ENCODE measurements around the gene LOC128125822.

Gene LOC128125822

GRCh38 chr6:63565727-63566596 is 6.3 kb upstream of the LOC128125822 start (continued):
- TF ChIP-seq CTCF (IDR thresholded peaks at IDR 0.05 in 2 of 3, conservative IDR thresholded peaks at IDR 0.05 in 1 of 3; ENCODE audit: borderline replicate concordance in 1 of 3, insufficient read depth in 1 of 3, low read depth in 2 of 3, low read length in 2 of 3) (no peak), CBX3 (IDR thresholded peaks at IDR 0.05; ENCODE audit: low read depth) (no peak), FOSL1 (IDR thresholded peaks at IDR 0.05; ENCODE audit: low read depth) (no peak), MAX (IDR thresholded peaks at IDR 0.05) (no peak), EZH2phosphoT487 (IDR thresholded peaks at IDR 0.05; ENCODE audit: borderline replicate concordance) (no peak), SP1 (IDR thresholded peaks at IDR 0.05; ENCODE audit: low read depth) (no peak)

GRCh38 chr6:63567966-63568365 is 4.3 kb upstream of the LOC128125822 start:
- RAD21 ChIA-PET (ENCODE audit: low non-redundant PET in 1 of 2, low total read pairs in 2 of 2, uncharacterized antibody in 2 of 2, unreplicated experiment in 2 of 2) = no interaction called here
- CTCF ChIA-PET = no interaction called here
- Histone ChIP-seq H3K9me3 (ENCODE audit: control insufficient read depth in 1 of 2, insufficient read depth in 1 of 2, low read depth in 1 of 2, low read length in 2 of 2) (no peaks in the 10 kb centered on the region; a peak in 1 of 4 replicates), H3K27ac (ENCODE audit: low read depth, low read length) (no peak overlapping the region), H3K79me2 (ENCODE audit: insufficient read depth, low read length) (peaks cover 6% of the 10 kb centered on the region), H3K36me3 (ENCODE audit: control insufficient read depth in 1 of 2, insufficient read depth in 2 of 2, low read length in 2 of 2) (no peaks in the 10 kb centered on the region), H2AFZ (ENCODE audit: low read depth, low read length, poor library complexity, severe bottlenecking) (no peak overlapping the region), H3K4me3 (replicated peaks in 1 of 2; ENCODE audit: low read depth in 1 of 2, low read length in 2 of 2) (no peak overlapping the region), H4K20me1 (ENCODE audit: insufficient read depth) (no peaks in the 10 kb centered on the region), H3K4me1 (ENCODE audit: control insufficient read depth in 1 of 2, insufficient read depth in 2 of 2, low read length in 2 of 2) (peaks cover 21 to 48% of the 10 kb centered on the region in 2 experiments), H3K27me3 (ENCODE audit: insufficient read depth, low read length) (no peaks in the 10 kb centered on the region), H3K9ac (ENCODE audit: low read length) (no peak overlapping the region), H3K4me2 (ENCODE audit: low read length) (no peak overlapping the region), H3K9me2 (ENCODE audit: insufficient read depth) (no peaks in the 10 kb centered on the region)
- ATAC-seq = no peak
- DNase-seq (ENCODE audit: low read depth, low spot score) = no peak
- intact Hi-C loops (cut with micrococcal nuclease) = no loop called here
- POLR2A ChIA-PET = no interaction called here
- no TSS peak for BruUV-seq (replicated peaks)
- no peak for TF ChIP-seq YY1 (IDR thresholded peaks at IDR 0.05; ENCODE audit: extremely low read depth, insufficient replicate concordance, low read depth, low read length)
- no peak for TF ChIP-seq MAX (IDR thresholded peaks at IDR 0.05)
- no peak for TF ChIP-seq EGR1 (IDR thresholded peaks at IDR 0.05; ENCODE audit: low read depth)
- no peak for TF ChIP-seq JUND (IDR thresholded peaks at IDR 0.05)
- no peak for TF ChIP-seq TCF7L2 (IDR thresholded peaks at IDR 0.05; ENCODE audit: borderline replicate concordance, extremely low read depth, insufficient read depth, insufficient read length)
- TF ChIP-seq CEBPB (IDR thresholded peaks at IDR 0.05; ENCODE audit: low read depth) = no peak
- TF ChIP-seq ZBTB33 (IDR thresholded peaks at IDR 0.05; ENCODE audit: extremely low read depth, insufficient replicate concordance, low read length) = no peak
- no peak for TF ChIP-seq SP1 (IDR thresholded peaks at IDR 0.05; ENCODE audit: low read depth)
- TF ChIP-seq CBX3 (IDR thresholded peaks at IDR 0.05; ENCODE audit: low read depth) = no peak
- no peak for TF ChIP-seq ATF3 (IDR thresholded peaks at IDR 0.05)
- no peak for TF ChIP-seq SIN3A (IDR thresholded peaks at IDR 0.05; ENCODE audit: low read depth)
- no peak for TF ChIP-seq RAD21 (IDR thresholded peaks at IDR 0.05; ENCODE audit: low read depth)
- no peak for TF ChIP-seq ZFX (IDR thresholded peaks at IDR 0.05)

Measured in HCT116 (cell line).